Mesodermal cell (in vitro differentiated cells): ENCODE results near the gene UBFD1.

Source experiments
- H3K27ac ChIP-seq: 2 replicates; pipeline ENCODE4 v1.7.0; 2013; ENCODE audit warnings: mild to moderate bottlenecking, low read depth, low read length, moderate library complexity; ENCODE audit not compliant: severe bottlenecking
- H3K36me3 ChIP-seq: 2 replicates; pipeline ENCODE4 v1.7.1; 2013; ENCODE audit warnings: mild to moderate bottlenecking, low read length, moderate library complexity; ENCODE audit not compliant: control insufficient read depth, insufficient read depth
- H3K4me1 ChIP-seq: one replicate; pipeline ENCODE4 v1.7.1; 2013; ENCODE audit warnings: mild to moderate bottlenecking, low read length; ENCODE audit not compliant: insufficient read depth, control insufficient read depth, poor library complexity, severe bottlenecking
- H3K4me3 ChIP-seq: 2 replicates; pipeline ENCODE4 v1.7.0; 2013; ENCODE audit warnings: low read length, control low read depth, mild to moderate bottlenecking; ENCODE audit not compliant: insufficient read depth, poor library complexity, severe bottlenecking; ENCODE audit errors: extremely low read depth
- H3K9me3 ChIP-seq: 2 replicates; pipeline ENCODE4 v1.7.1; 2013; ENCODE audit warnings: mild to moderate bottlenecking, low read length, moderate library complexity; ENCODE audit not compliant: control insufficient read depth
- WGBS, 2 experiments: methylation state at CpG; one replicate each; pipeline ENCODE4 v1.1.5; 2013; ENCODE audit warnings: missing lambda C conversion rate in 2 of 2; ENCODE audit not compliant: insufficient coverage in 2 of 2; 5-methylcytosine and 5-hydroxymethylcytosine counted together

UBFD1 gene

GRCh38 chr16:23515881-23516280, 41.6 kb upstream of the UBFD1 start:
- peaks cover 18% of the 10 kb centered on the region for H3K36me3 ChIP-seq
- 87% methylated on average over 3 of the region's 5 CpGs; no CpG with 5 or more reads in 1 of the 2 experiments for WGBS, 2 experiments
- no peaks in the 10 kb centered on the region for H3K4me1 ChIP-seq

GRCh38 chr16:23516366-23517137, 41.0 kb upstream of the UBFD1 start:
- H3K4me3 ChIP-seq, result no peak overlapping the region
- no peaks in the 10 kb centered on the region for H3K4me1 ChIP-seq
- H3K36me3 ChIP-seq, result peaks cover 24% of the 10 kb centered on the region
- no peak overlapping the region for H3K27ac ChIP-seq
- WGBS, 2 experiments, result 73 to 82% methylated on average over 1 to 2 of the region's 4 CpGs
- H3K9me3 ChIP-seq, result no peaks in the 10 kb centered on the region

More at GRCh38 chr16:23515881-23516280, 41.6 kb upstream of the UBFD1 start:
- Histone ChIP-seq H3K9me3 (no peaks in the 10 kb centered on the region), H3K27ac (no peak overlapping the region), H3K4me3 (no peak overlapping the region)

- Histone ChIP-seq H3K27ac (no peak overlapping the region), H3K4me3 (no peak overlapping the region), H3K9me3 (no peaks in the 10 kb centered on the region), H3K4me1 (no peaks in the 10 kb centered on the region), H3K36me3 (peaks cover 41% of the 10 kb centered on the region)
- WGBS, 2 experiments, result 92 to 100% methylated on average over 1 to 2 of the region's 3 CpGs
These were observed 39.1 kb upstream of the UBFD1 start for GRCh38 chr16:23518435-23518891.

GRCh38 chr16:23519282-23519681, 38.2 kb upstream of the UBFD1 start:
- H3K27ac ChIP-seq, result no peak overlapping the region
- H3K4me1 ChIP-seq, result no peaks in the 10 kb centered on the region
- H3K4me3 ChIP-seq, result no peak overlapping the region
- 88 to 90% methylated on average over 1 to 5 of the region's 5 CpGs for WGBS, 2 experiments
- H3K9me3 ChIP-seq, result no peaks in the 10 kb centered on the region
- H3K36me3 ChIP-seq, result peaks cover 46% of the 10 kb centered on the region

GRCh38 chr16:23520500-23520899, 37.0 kb upstream of the UBFD1 start:
- Histone ChIP-seq H3K9me3 (no peaks in the 10 kb centered on the region), H3K36me3 (peaks cover 57% of the 10 kb centered on the region), H3K4me1 (no peaks in the 10 kb centered on the region), H3K27ac (no peak overlapping the region), H3K4me3 (no peak overlapping the region)
- 90 to 91% methylated on average over 3 of the region's 4 CpGs for WGBS, 2 experiments

- WGBS, 2 experiments, result 83 to 100% methylated on average over 1 to 3 of the region's 4 CpGs
These were observed 36.3 kb upstream of the UBFD1 start for GRCh38 chr16:23521037-23521743.

GRCh38 chr16:23521965-23522364, 35.6 kb upstream of the UBFD1 start:
- 91 to 92% methylated on average over 1 to 3 of the region's 4 CpGs for WGBS, 2 experiments
- Histone ChIP-seq H3K9me3 (no peaks in the 10 kb centered on the region), H3K4me3 (no peak overlapping the region), H3K4me1 (no peaks in the 10 kb centered on the region), H3K27ac (no peak overlapping the region), H3K36me3 (peaks cover 65% of the 10 kb centered on the region)

More at GRCh38 chr16:23521037-23521743, 36.3 kb upstream of the UBFD1 start:
- no peaks in the 10 kb centered on the region for H3K9me3 ChIP-seq
- H3K27ac ChIP-seq, result no peak overlapping the region
- no peak overlapping the region for H3K4me3 ChIP-seq
- peaks cover 60% of the 10 kb centered on the region for H3K36me3 ChIP-seq
- H3K4me1 ChIP-seq, result no peaks in the 10 kb centered on the region

GRCh38 chr16:23523321-23523720, 34.2 kb upstream of the UBFD1 start:
- no peak overlapping the region for H3K4me3 ChIP-seq
- peaks cover 75% of the 10 kb centered on the region for H3K36me3 ChIP-seq
- no peak overlapping the region for H3K27ac ChIP-seq
- no peaks in the 10 kb centered on the region for H3K4me1 ChIP-seq
- H3K9me3 ChIP-seq, result no peaks in the 10 kb centered on the region
- WGBS, 2 experiments, result 94% methylated on average over 6 of the region's 6 CpGs

- no peak overlapping the region for H3K27ac ChIP-seq
- WGBS, 2 experiments, result 86 to 94% methylated on average over 5 to 6 of the region's 7 CpGs
- H3K9me3 ChIP-seq, result no peaks in the 10 kb centered on the region
- H3K4me1 ChIP-seq, result no peaks in the 10 kb centered on the region
- peaks cover 81% of the 10 kb centered on the region for H3K36me3 ChIP-seq
- H3K4me3 ChIP-seq, result no peak overlapping the region
These were observed 33.6 kb upstream of the UBFD1 start for GRCh38 chr16:23523876-23524385.

GRCh38 chr16:23524886-23525285, 32.6 kb upstream of the UBFD1 start:
- peaks cover 84% of the 10 kb centered on the region for H3K36me3 ChIP-seq
- no peaks in the 10 kb centered on the region for H3K9me3 ChIP-seq
- H3K4me1 ChIP-seq, result no peaks in the 10 kb centered on the region
- no peak overlapping the region for H3K27ac ChIP-seq
- no peak overlapping the region for H3K4me3 ChIP-seq
- WGBS, 2 experiments, result 92 to 97% methylated on average over 2 to 3 of the region's 3 CpGs
